ENCODE measurements around the gene PDE4D.

Gene PDE4D

DNA sequence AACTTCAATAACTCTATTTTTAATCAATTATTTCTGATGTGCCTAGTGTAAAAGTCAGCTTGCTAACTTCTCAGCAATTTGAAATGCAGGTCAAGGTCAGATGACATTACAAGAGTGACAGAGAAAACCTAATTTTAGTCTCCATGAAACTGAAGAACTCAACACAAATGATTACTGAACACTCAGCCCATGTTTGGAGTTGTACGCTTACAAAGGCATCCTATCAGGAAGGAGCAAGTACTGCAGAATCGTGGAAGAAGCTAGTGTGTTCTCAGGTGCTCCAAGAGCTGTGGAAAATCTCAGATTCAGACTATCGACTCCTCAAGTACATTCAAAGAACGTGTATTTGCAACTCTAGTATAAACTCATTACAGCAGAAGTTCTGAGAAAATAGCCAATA, 526.7 kb downstream of the PDE4D start:
- ATAC-seq = no peak
- TF ChIP-seq RARB (CRISPR knock-in tag; IDR thresholded peaks at IDR 0.05) (no peak), OSR1 (CRISPR knock-in tag; IDR thresholded peaks at IDR 0.05) (no peak), BACH2 (CRISPR knock-in tag; IDR thresholded peaks at IDR 0.05; ENCODE audit: borderline replicate concordance) (no peak), TSHZ2 (CRISPR knock-in tag; IDR thresholded peaks at IDR 0.05) (no peak), ZNF565 (CRISPR knock-in tag; conservative IDR thresholded peaks at IDR 0.05; ENCODE audit: low read depth) (no peak), CSRNP3 (CRISPR knock-in tag; IDR thresholded peaks at IDR 0.05) (no peak), CREB5 (CRISPR knock-in tag; IDR thresholded peaks at IDR 0.05; ENCODE audit: low read depth) (no peak), ARNTL (CRISPR knock-in tag; IDR thresholded peaks at IDR 0.05; ENCODE audit: borderline replicate concordance, low read depth) (no peak), ISL1 (CRISPR knock-in tag; IDR thresholded peaks at IDR 0.05) (no peak), ZFP3 (CRISPR knock-in tag; IDR thresholded peaks at IDR 0.05) (no peak)

GRCh38 chr5:59362438-59362837, 531.1 kb downstream of the PDE4D start:
- no peak for ATAC-seq
- TF ChIP-seq ZNF70 (CRISPR knock-in tag; IDR thresholded peaks at IDR 0.05) (no peak), ZC3H10 (CRISPR knock-in tag; IDR thresholded peaks at IDR 0.05) (no peak), ZFP30 (CRISPR knock-in tag; IDR thresholded peaks at IDR 0.05) (no peak)

DNA sequence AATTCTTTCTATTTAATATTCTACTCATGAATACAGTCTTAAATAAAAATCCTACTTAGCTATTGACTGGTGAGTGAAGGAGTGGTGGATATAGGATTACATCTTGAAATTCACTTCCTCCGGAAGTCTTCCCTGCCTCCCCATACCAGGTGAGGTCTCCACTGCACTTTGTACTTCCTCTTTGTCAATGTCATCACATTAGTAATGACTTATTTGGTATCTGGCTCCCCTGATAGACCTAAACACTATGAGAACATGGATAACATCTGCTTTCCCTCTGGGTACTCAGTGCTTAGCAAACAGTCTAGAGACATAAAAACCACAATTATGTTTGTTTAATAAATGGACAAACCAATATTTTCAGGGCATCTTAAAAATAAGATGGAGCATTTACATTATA, 532.1 kb downstream of the PDE4D start:
- no peak for ATAC-seq
- TF ChIP-seq, protein P1, sequence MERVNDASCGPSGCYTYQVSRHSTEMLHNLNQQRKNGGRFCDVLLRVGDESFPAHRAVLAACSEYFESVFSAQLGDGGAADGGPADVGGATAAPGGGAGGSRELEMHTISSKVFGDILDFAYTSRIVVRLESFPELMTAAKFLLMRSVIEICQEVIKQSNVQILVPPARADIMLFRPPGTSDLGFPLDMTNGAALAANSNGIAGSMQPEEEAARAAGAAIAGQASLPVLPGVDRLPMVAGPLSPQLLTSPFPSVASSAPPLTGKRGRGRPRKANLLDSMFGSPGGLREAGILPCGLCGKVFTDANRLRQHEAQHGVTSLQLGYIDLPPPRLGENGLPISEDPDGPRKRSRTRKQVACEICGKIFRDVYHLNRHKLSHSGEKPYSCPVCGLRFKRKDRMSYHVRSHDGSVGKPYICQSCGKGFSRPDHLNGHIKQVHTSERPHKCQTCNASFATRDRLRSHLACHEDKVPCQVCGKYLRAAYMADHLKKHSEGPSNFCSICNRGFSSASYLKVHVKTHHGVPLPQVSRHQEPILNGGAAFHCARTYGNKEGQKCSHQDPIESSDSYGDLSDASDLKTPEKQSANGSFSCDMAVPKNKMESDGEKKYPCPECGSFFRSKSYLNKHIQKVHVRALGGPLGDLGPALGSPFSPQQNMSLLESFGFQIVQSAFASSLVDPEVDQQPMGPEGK (CRISPR knock-in tag; IDR thresholded peaks at IDR 0.05; ENCODE audit: borderline replicate concordance) = no peak
- TF ChIP-seq CSDC2 (CRISPR knock-in tag; IDR thresholded peaks at IDR 0.05) = no peak
- no peak for TF ChIP-seq CSRNP3 (CRISPR knock-in tag; IDR thresholded peaks at IDR 0.05)
- TF ChIP-seq ZNF565 (CRISPR knock-in tag; conservative IDR thresholded peaks at IDR 0.05; ENCODE audit: low read depth) = no peak
- no peak for TF ChIP-seq ZNF8 (CRISPR knock-in tag; IDR thresholded peaks at IDR 0.05)
- no peak for TF ChIP-seq SNAI2 (CRISPR knock-in tag; IDR thresholded peaks at IDR 0.05)
- TF ChIP-seq PPARA (CRISPR knock-in tag; IDR thresholded peaks at IDR 0.05; ENCODE audit: borderline replicate concordance) = no peak
- TF ChIP-seq ZNF70 (CRISPR knock-in tag; IDR thresholded peaks at IDR 0.05) = no peak

GRCh38 chr5:59360130-59360555, 533.4 kb downstream of the PDE4D start:
- no peak for TF ChIP-seq SNAI2 (CRISPR knock-in tag; IDR thresholded peaks at IDR 0.05)
- TF ChIP-seq PPARA (CRISPR knock-in tag; IDR thresholded peaks at IDR 0.05; ENCODE audit: borderline replicate concordance) = no peak
- no peak for TF ChIP-seq BACH2 (CRISPR knock-in tag; IDR thresholded peaks at IDR 0.05; ENCODE audit: borderline replicate concordance)
- TF ChIP-seq TSHZ2 (CRISPR knock-in tag; IDR thresholded peaks at IDR 0.05) = no peak
- no peak for TF ChIP-seq ISL1 (CRISPR knock-in tag; IDR thresholded peaks at IDR 0.05)
- TF ChIP-seq, protein P1 (CRISPR knock-in tag; IDR thresholded peaks at IDR 0.05; ENCODE audit: borderline replicate concordance) = no peak
- no peak for TF ChIP-seq ZFP3 (CRISPR knock-in tag; IDR thresholded peaks at IDR 0.05)
- no peak for TF ChIP-seq ARNTL (CRISPR knock-in tag; IDR thresholded peaks at IDR 0.05; ENCODE audit: borderline replicate concordance, low read depth)
- TF ChIP-seq GLIS3 (CRISPR knock-in tag; IDR thresholded peaks at IDR 0.05) = no peak
- ATAC-seq = no peak

Data from SK-N-SH treated with all-trans-retinoic acid at 6 μM for 48 hours (cell line).